ENCODE data around the gene ADGRE1. TPM values are rescaled to one million over a fixed set of nuclear protein-coding genes. Genes with fewer than 3 reads are reported as not detected.

Gene ADGRE1
- total and polyA plus RNA-seq, 2 of the 8 experiments (the other 6 are each of a cell fraction or from before 2014, with no cell fraction given), result not detected

- FAIRE-seq (no peak), DNase-seq (ENCODE audit: low read depth in 1 of 2, low spot score in 2 of 2) (no peak)
- H4K8ac ChIP-seq (ENCODE audit: extremely low read depth, insufficient read depth, low read length), result no peak overlapping the region
- no peak overlapping the region for H3K14ac ChIP-seq (ENCODE audit: insufficient read length)
- H2BK15ac ChIP-seq (ENCODE audit: low read length), result no peak overlapping the region; the same call in 1 of the 2 replicates
- ChIA-PET POLR2A (ENCODE audit: partially characterized antibody) (no interaction called here), CTCF (ENCODE audit: partially characterized antibody) (interaction anchor here (0.6 to 3.4 kb wide), 17 partner anchors 10 to 700 kb away, joined by 3 to 19 read pairs (median 3); partner anchors contain the start of genes GPR108, TRIP10 and VAV1)
- no peaks in the 10 kb centered on the region for H3K79me1 ChIP-seq (ENCODE audit: low read depth, low read length)
- H3K4me1 ChIP-seq (replicated peaks in 1 of 4; ENCODE audit: control insufficient read depth in 3 of 4, insufficient read depth in 4 of 4, low read length in 3 of 4), result no peaks in the 10 kb centered on the region
- no peak overlapping the region for H3K18ac ChIP-seq (ENCODE audit: extremely low read depth, low read length)
- peak overlapping the region; percentile 27; the same call in 1 of the 2 replicates for H2BK12ac ChIP-seq (ENCODE audit: low read depth, low read length)
- H3K36me3 ChIP-seq (ENCODE audit: control insufficient read depth in 2 of 4, insufficient read depth in 4 of 4, low read length in 3 of 4), result no peaks in the 10 kb centered on the region
- no peaks in the 10 kb centered on the region for H4K20me1 ChIP-seq (replicated peaks in 1 of 2; ENCODE audit: control insufficient read depth in 1 of 2, insufficient read depth in 2 of 2, low read length in 2 of 2)
- H3K23me2 ChIP-seq (ENCODE audit: low read depth, low read length), result no peaks in the 10 kb centered on the region; the same call in 1 of the 2 replicates
- no peak overlapping the region for H2BK20ac ChIP-seq (ENCODE audit: low read length)
- no peak overlapping the region for H2BK120ac ChIP-seq (replicated peaks; ENCODE audit: low read depth, low read length)
- H3K9me3 ChIP-seq (ENCODE audit: insufficient read depth in 2 of 2, low read depth in 1 of 2, low read length in 1 of 2), result peaks cover 0 to 12% of the 10 kb centered on the region in 2 experiments; a peak in 2 of 4 replicates
- no peak overlapping the region for H3K4me2 ChIP-seq (ENCODE audit: insufficient read depth in 1 of 2, low read depth in 2 of 2, low read length in 2 of 2)
- no peak overlapping the region for H3K4me3 ChIP-seq (ENCODE audit: extremely low read depth in 1 of 4, insufficient read depth in 2 of 4, low read depth in 3 of 4, low read length in 4 of 4)
- no peak overlapping the region for H4K91ac ChIP-seq (replicated peaks; ENCODE audit: insufficient read length, low read length)
- H2AK5ac ChIP-seq (ENCODE audit: low read depth, low read length), result no peak overlapping the region
- 87% methylated on average over 10 of the region's 10 CpGs; no CpG with 5 or more reads in 1 of the 2 experiments for WGBS, 2 experiments (ENCODE audit: extremely low coverage in 1 of 2, insufficient coverage in 1 of 2, insufficient read length in 1 of 2, insufficient replicate concordance in 2 of 2, low coverage in 1 of 2, low lambda C conversion rate in 2 of 2, missing lambda C conversion rate in 1 of 2)
- no peaks in the 10 kb centered on the region for H3K27me3 ChIP-seq (replicated peaks in 1 of 4; ENCODE audit: control insufficient read depth in 3 of 4, extremely low read depth in 1 of 4, insufficient read depth in 3 of 4, low read length in 3 of 4)
- no peaks in the 10 kb centered on the region for H3K79me2 ChIP-seq (ENCODE audit: control insufficient read depth in 1 of 2, insufficient read depth in 2 of 2, low read length in 2 of 2)
- no peak overlapping the region for H2AFZ ChIP-seq (ENCODE audit: low read length)
- H3K4ac ChIP-seq (replicated peaks; ENCODE audit: insufficient read length, low read depth, low read length), result no peak overlapping the region
- H4K5ac ChIP-seq (ENCODE audit: insufficient read length, low read depth, low read length), result no peak overlapping the region
- H2BK5ac ChIP-seq (ENCODE audit: low read depth, low read length), result no peak overlapping the region
- no peak overlapping the region for H3K56ac ChIP-seq (replicated peaks; ENCODE audit: insufficient read length, low read depth, low read length)
- H3K27ac ChIP-seq (ENCODE audit: low read depth, low read length), result no peak overlapping the region
- no peak overlapping the region for H3K23ac ChIP-seq (ENCODE audit: insufficient read length)
- no peak overlapping the region for H3K9ac ChIP-seq (replicated peaks in 1 of 4; ENCODE audit: extremely low read depth in 1 of 4, low read depth in 3 of 4, low read length in 3 of 4)
- TF ChIP-seq BACH1 (IDR thresholded peaks at IDR 0.05; ENCODE audit: low read length), result no peak
- no peak for TF ChIP-seq MAX (IDR thresholded peaks at IDR 0.05)
- no peak for TF ChIP-seq KDM5A (IDR thresholded peaks at IDR 0.05; ENCODE audit: low read length)
- TF ChIP-seq POLR2AphosphoS5 (IDR thresholded peaks at IDR 0.05; ENCODE audit: low read depth, low read length), result no peak
- TF ChIP-seq YY1 (IDR thresholded peaks at IDR 0.05; ENCODE audit: low read depth, low read length), result no peak
- TF ChIP-seq SP4 (IDR thresholded peaks at IDR 0.05; ENCODE audit: low read length), result no peak
- no peak for TF ChIP-seq RNF2 (IDR thresholded peaks at IDR 0.05; ENCODE audit: borderline replicate concordance, low read depth, low read length, missing control alignments, poor library complexity, severe bottlenecking)
Observed at GRCh38 chr19:6861683-6862286, 25.6 kb upstream of the ADGRE1 start.

Data from H1 (cell line).